ENCODE data around the gene MOV10.

MOV10 gene

GRCh38 chr1:112633628-112634027, 40.8 kb upstream of the MOV10 start:
- H3K4me3 ChIP-seq (replicated peaks; ENCODE audit: insufficient read depth, low read length), result no peak overlapping the region
- DNase-seq (ENCODE audit: low read depth in 1 of 2, low spot score in 1 of 2), result no peak
- no peak overlapping the region for H3K27ac ChIP-seq (replicated peaks)
- TF ChIP-seq SPI1 (IDR thresholded peaks at IDR 0.05; ENCODE audit: borderline replicate concordance, low read depth) (no peak), POLR2AphosphoS5 (IDR thresholded peaks at IDR 0.05; ENCODE audit: low read depth) (no peak), GABPA (IDR thresholded peaks at IDR 0.05; ENCODE audit: low read depth) (no peak), REST (IDR thresholded peaks at IDR 0.05; ENCODE audit: insufficient replicate concordance, low read depth) (no peak), CTCF (IDR thresholded peaks at IDR 0.05; ENCODE audit: insufficient read depth, low read length) (no peak)
- H3K27me3 ChIP-seq (ENCODE audit: insufficient read depth, poor library complexity, severe bottlenecking), result no peaks in the 10 kb centered on the region

- TF ChIP-seq SPI1 (IDR thresholded peaks at IDR 0.05; ENCODE audit: borderline replicate concordance, low read depth) (no peak), CTCF (IDR thresholded peaks at IDR 0.05; ENCODE audit: insufficient read depth, low read length) (no peak), REST (IDR thresholded peaks at IDR 0.05; ENCODE audit: insufficient replicate concordance, low read depth) (no peak), GABPA (IDR thresholded peaks at IDR 0.05; ENCODE audit: low read depth) (no peak), POLR2AphosphoS5 (IDR thresholded peaks at IDR 0.05; ENCODE audit: low read depth) (no peak)
- Histone ChIP-seq H3K27me3 (ENCODE audit: insufficient read depth, poor library complexity, severe bottlenecking) (no peaks in the 10 kb centered on the region), H3K4me3 (replicated peaks; ENCODE audit: insufficient read depth, low read length) (no peak overlapping the region), H3K27ac (replicated peaks) (no peak overlapping the region)
- no peak for DNase-seq (ENCODE audit: low read depth in 1 of 2, low spot score in 1 of 2)
Measured at GRCh38 chr1:112634367-112634766, 40.1 kb upstream of the MOV10 start.

GRCh38 chr1:112636056-112636455, 38.4 kb upstream of the MOV10 start:
- no peaks in the 10 kb centered on the region for H3K27me3 ChIP-seq (ENCODE audit: insufficient read depth, poor library complexity, severe bottlenecking)
- no peak overlapping the region for H3K4me3 ChIP-seq (replicated peaks; ENCODE audit: insufficient read depth, low read length)
- H3K27ac ChIP-seq (replicated peaks), result no peak overlapping the region
- DNase-seq (ENCODE audit: low read depth in 1 of 2, low spot score in 1 of 2), result no peak
- no peak for TF ChIP-seq SPI1 (IDR thresholded peaks at IDR 0.05; ENCODE audit: borderline replicate concordance, low read depth)
- TF ChIP-seq REST (IDR thresholded peaks at IDR 0.05; ENCODE audit: insufficient replicate concordance, low read depth), result no peak
- no peak for TF ChIP-seq POLR2AphosphoS5 (IDR thresholded peaks at IDR 0.05; ENCODE audit: low read depth)
- TF ChIP-seq CTCF (IDR thresholded peaks at IDR 0.05; ENCODE audit: insufficient read depth, low read length), result no peak
- no peak for TF ChIP-seq GABPA (IDR thresholded peaks at IDR 0.05; ENCODE audit: low read depth)

All from HL-60 (cell line).